Right atrium auricular region (tissue), 2 donors: ENCODE results near the gene TCAF1. TPM values are rescaled to one million over a fixed set of nuclear protein-coding genes. Genes with fewer than 3 reads are reported as not detected.

Experiments
- DNase-seq: peaks from one replicate; pipeline ENCODE4 v3.0.0-alpha.2; 2019; ENCODE audit warnings: low spot score
- H3K27ac ChIP-seq, 2 donors: fragments of 200-600 bp; sonication (generic); 1 replicate in 1 of 2; 2 replicates in 1 of 2; pipeline ENCODE4 v1.5.1; 2016 to 2019
- H3K27me3 ChIP-seq, 2 donors: fragments of 200-600 bp; sonication (generic); one replicate each; pipeline versions ENCODE4 v1.5.1 to v1.6.0; 2017 to 2019
- H3K36me3 ChIP-seq: fragments of 200-600 bp; sonication (generic); one replicate; pipeline ENCODE4 v1.5.1; 2016
- H3K4me1 ChIP-seq, 2 donors: fragments of 200-600 bp; sonication (generic); one replicate each; pipeline versions ENCODE4 v1.5.1 to v1.6.0; 2017 to 2019
- H3K4me3 ChIP-seq, 2 donors: fragments of 200-600 bp; sonication (generic); 1 replicate in 1 of 2; 2 replicates in 1 of 2; pipeline ENCODE4 v1.5.1; 2017 to 2019; ENCODE audit warnings: mild to moderate bottlenecking in 1 of 2, moderate library complexity in 1 of 2
- H3K9me3 ChIP-seq, 2 donors: fragments of 200-600 bp; sonication (generic); one replicate each; pipeline ENCODE4 v1.5.1; 2019
- CTCF ChIP-seq, 2 donors: fragments of 200-600 bp; sonication (generic); IDR thresholded peaks; one replicate each; pipeline ENCODE4 v1.5.1; 2019; ENCODE audit warnings: antibody characterized with exemption in 2 of 2
- total RNA-seq, 2 donors: library from RNA; depleted of rRNA; stranded (reverse); fragments of >200 nt; gene quantifications; one replicate each; pipeline ENCODE4 v1.1.0, GENCODE V29; 2016

Gene TCAF1
- total RNA-seq, 2 donors from 2014 or later, result 27.9 to 32.1 TPM

DNA sequence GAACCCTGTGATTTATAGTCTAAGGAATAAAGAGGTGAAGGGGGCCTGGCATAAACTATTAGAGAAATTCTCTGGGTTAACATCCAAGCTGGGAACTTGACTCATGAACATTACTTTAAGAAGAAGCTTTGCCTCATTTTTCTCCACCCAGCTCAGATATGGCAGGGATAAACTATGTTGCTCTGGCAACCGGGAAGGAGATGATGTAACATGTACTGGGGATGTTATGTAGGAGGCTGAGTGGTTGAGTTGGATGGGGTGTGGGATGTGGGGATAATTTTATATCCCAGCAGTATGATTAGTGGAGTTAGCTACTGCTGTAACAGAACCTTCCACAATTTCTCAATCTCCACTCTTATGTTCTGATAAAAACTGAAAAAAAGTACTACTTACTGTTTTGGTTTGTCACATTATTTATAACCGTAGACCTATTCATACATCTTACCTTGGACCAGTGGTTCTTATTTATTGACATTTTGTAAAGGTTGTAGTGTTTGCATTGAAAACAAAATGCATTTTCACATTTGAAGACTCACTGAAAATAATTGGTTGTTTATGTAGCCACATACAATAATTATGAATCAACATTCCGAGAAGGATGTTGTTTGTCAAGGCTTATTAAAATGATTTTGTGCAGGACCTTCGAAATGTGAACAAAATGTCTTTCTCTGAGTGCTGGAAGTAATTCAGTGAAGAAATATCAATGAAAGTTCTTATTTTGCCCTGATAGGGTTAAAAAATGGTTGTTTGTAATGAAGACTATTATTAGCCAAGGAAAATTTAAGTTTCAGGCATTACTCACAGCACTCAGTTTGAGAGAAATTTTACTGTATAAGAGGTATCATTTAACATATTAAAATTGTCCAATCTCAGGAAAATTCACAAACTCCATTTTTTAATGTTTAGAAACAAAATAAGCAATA lies 34.4 kb upstream of the TCAF1 start:
- Histone ChIP-seq H3K27me3 (no peaks in the 10 kb centered on the region), H3K9me3 (no peaks in the 10 kb centered on the region), H3K4me3 (no peak overlapping the region), H3K36me3 (no peaks in the 10 kb centered on the region), H3K27ac (no peak overlapping the region), H3K4me1 (no peaks in the 10 kb centered on the region)
- no peak for DNase-seq
- no peak for TF ChIP-seq CTCF (IDR thresholded peaks at IDR 0.05)

- no peak for TF ChIP-seq CTCF (IDR thresholded peaks at IDR 0.05)
- Histone ChIP-seq H3K9me3 (no peaks in the 10 kb centered on the region), H3K4me3 (no peak within 1 kb of the TSS), H3K27ac (no peak within 1 kb of the TSS), H3K27me3 (no peaks in the 10 kb centered on the region), H3K4me1 (no peaks in the 10 kb centered on the region), H3K36me3 (no peaks in the 10 kb centered on the region)
- DNase-seq, result no peak
These were observed 32.8 kb upstream of the TCAF1 start, which contains the start of gene OR2F2 for GRCh38 chr7:143934526-143935325. Gene OR2F2 (plus strand): TSS chr7:143935233. CDS start chr7:143935233, 0 bp downstream.

GRCh38 chr7:143931739-143932138 lies 29.8 kb upstream of the TCAF1 start:
- Histone ChIP-seq H3K4me3 (no peak overlapping the region), H3K27ac (no peak overlapping the region), H3K4me1 (no peaks in the 10 kb centered on the region), H3K27me3 (no peaks in the 10 kb centered on the region), H3K9me3 (no peaks in the 10 kb centered on the region), H3K36me3 (no peaks in the 10 kb centered on the region)
- DNase-seq, result no peak
- TF ChIP-seq CTCF (IDR thresholded peaks at IDR 0.05), result no peak

DNA sequence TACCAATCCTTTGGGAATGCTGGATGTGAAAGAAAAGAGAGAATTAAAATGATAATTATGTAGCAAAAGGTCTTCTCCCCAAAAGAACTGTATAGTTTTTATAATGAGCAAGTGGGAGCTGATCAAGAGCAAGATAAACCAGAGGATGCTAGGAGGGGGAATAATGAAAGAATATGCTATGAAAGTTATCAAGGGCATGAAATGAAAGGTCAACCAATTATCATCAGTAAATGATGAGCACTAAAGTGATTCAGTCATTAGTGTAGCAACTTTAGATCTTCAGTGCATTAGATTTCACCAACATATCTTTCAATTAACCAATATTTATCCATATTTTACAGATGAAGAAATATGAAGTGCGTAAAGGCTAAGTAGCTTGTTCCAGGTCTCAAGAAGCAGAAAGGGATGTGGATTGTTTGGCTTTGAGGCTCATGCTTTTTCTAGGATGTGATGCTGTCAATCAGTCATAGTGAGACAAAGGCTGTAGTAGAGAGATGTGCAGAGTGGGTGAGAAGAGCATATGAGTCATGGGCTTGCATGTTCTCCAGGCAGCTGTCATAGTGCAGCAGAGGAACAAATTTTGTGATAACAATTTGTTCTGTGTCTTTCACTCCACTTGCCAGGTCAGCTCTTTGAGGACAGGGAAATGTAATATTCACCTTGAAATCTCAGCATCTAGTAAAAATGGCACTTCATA lies 27.4 kb upstream of the TCAF1 start:
- Histone ChIP-seq H3K27me3 (no peaks in the 10 kb centered on the region), H3K36me3 (no peaks in the 10 kb centered on the region), H3K4me1 (no peaks in the 10 kb centered on the region), H3K27ac (no peak overlapping the region), H3K9me3 (no peaks in the 10 kb centered on the region), H3K4me3 (no peak overlapping the region)
- DNase-seq, result no peak
- TF ChIP-seq CTCF (IDR thresholded peaks at IDR 0.05), result no peak

GRCh38 chr7:143924851-143925250 lies 22.9 kb upstream of the TCAF1 start:
- Histone ChIP-seq H3K4me3 (no peak overlapping the region), H3K36me3 (no peaks in the 10 kb centered on the region), H3K27ac (no peak overlapping the region), H3K9me3 (no peaks in the 10 kb centered on the region), H3K27me3 (no peaks in the 10 kb centered on the region), H3K4me1 (no peaks in the 10 kb centered on the region)
- no peak for TF ChIP-seq CTCF (IDR thresholded peaks at IDR 0.05)
- DNase-seq, result no peak
